ENCODE results near the gene AMPD3. TPM values are rescaled to one million over a fixed set of nuclear protein-coding genes. Genes with fewer than 3 reads are reported as not detected.

AMPD3 gene
- total and polyA plus RNA-seq, 5 donors from 2014 or later, result 6.4 to 19.7 (median 7.9) TPM

DNA sequence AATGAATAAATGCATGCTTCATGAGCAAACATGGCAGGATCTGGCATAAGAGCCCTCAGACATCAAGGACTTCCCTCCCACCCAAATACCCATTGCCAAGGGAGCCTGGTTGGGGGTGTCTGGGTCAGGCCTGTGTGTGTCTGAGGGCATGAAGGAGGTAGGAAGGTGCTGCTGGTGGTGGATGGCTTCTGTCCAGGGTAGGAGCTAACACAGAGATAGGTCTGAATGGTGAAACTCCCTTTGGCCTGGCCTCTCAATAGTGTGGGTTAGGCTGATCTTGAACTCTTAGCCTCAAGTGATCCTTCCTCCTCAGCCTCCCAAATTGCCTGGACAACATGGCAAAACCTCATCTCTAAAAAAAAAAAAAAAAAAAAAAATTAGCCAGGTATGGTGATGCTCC, 2.8 kb downstream of the AMPD3 start:
- no peak for ATAC-seq (ENCODE audit: low read depth in 2 of 2)
- peaks cover 11% of the 10 kb centered on the region for H3K36me3 Mint-ChIP-seq

DNA sequence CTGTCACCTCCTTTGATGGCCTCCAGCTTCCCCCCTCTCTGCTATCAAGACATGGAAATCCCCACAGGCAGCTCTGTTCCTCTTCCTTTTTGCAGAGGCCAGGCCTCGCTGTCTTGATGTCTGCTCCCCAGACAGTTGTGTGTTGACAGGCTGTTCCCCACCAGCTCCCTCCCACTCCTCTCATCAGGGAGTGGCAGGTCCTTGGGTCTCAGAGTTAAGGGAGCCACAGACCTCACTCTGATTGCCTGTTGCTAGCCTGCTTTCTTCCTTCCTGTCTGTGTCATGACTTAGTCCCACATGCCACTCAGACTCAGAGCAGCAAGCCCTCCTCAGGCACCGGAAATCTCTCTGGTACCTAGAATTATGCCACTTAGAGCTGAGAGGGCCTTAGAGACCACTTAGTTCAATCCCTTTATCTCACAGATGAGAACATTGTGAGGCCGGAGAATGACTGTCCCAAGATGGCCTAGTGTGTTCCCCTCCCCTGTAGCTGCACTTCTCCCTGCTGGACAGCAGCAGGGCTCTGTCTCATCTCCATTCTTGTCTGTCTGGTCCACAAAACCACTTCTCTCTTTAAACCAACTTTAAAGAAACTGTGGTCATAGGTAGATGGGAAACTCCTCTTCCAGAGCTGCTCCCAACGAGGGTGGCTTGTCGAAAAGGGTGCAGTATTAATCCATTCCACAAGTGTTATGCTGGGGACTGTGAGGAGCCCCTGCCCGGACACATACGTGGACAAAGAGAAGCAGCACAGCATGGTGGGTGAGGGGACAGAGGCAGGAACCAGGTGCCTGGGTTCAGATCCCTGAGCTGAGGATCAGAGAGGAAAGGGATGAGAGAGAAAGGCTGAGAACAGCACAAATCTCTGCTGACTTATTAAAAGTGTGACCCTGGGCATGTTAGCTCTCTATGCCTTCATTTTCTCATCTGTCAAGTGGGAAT, 4.2 kb downstream of the AMPD3 start:
- H3K9me3 ChIP-seq (ENCODE audit: control insufficient read depth in 2 of 2, low read length in 2 of 2), result no peaks in the 10 kb centered on the region
- peak overlapping the region; percentile 77 for H3K4me3 ChIP-seq (ENCODE audit: low read depth, low read length)
- H3K9me3 Mint-ChIP-seq, result no peaks in the 10 kb centered on the region
- H3K27ac Mint-ChIP-seq, result peak overlapping the region; percentile 98 to 100 (median 99)
- no peaks in the 10 kb centered on the region for H3K27me3 Mint-ChIP-seq
- ATAC-seq (ENCODE audit: low read depth in 2 of 2) (peak; percentile 78 to 80), DNase-seq (peak; percentile 45 to 90 (median 61))
- peaks cover 21% of the 10 kb centered on the region for H3K36me3 Mint-ChIP-seq
- H3K36me3 ChIP-seq (ENCODE audit: control insufficient read depth, insufficient read depth, low read length), result peaks cover 32% of the 10 kb centered on the region
- peaks cover 4 to 61% (median 46%) of the 10 kb centered on the region in 4 donors for H3K4me1 Mint-ChIP-seq
- no peaks in the 10 kb centered on the region for H3K27me3 ChIP-seq (ENCODE audit: control insufficient read depth, insufficient read depth, low read length)
- H3K4me1 ChIP-seq (ENCODE audit: control insufficient read depth, insufficient read depth, low read length, poor library complexity, severe bottlenecking), result peaks cover 56% of the 10 kb centered on the region
- peak overlapping the region; percentile 80 for H3K27ac ChIP-seq (ENCODE audit: insufficient read depth, low read length, poor library complexity, severe bottlenecking)
- peak overlapping the region; percentile 72 to 93 (median 83) for H3K4me3 Mint-ChIP-seq

More for the DNA sequence above, 2.8 kb downstream of the AMPD3 start:
- H3K27me3 Mint-ChIP-seq, result peaks cover 6% of the 10 kb centered on the region
- Histone ChIP-seq H3K4me1 (ENCODE audit: control insufficient read depth, insufficient read depth, low read length, poor library complexity, severe bottlenecking) (peaks cover 56% of the 10 kb centered on the region), H3K36me3 (ENCODE audit: control insufficient read depth, insufficient read depth, low read length) (peaks cover 18% of the 10 kb centered on the region), H3K4me3 (ENCODE audit: low read depth, low read length) (peak overlapping the region; percentile 77), H3K27me3 (ENCODE audit: control insufficient read depth, insufficient read depth, low read length) (no peaks in the 10 kb centered on the region), H3K27ac (ENCODE audit: insufficient read depth, low read length, poor library complexity, severe bottlenecking) (peak overlapping the region; percentile 63), H3K9me3 (ENCODE audit: control insufficient read depth in 2 of 2, low read length in 2 of 2) (no peaks in the 10 kb centered on the region)
- no peak for DNase-seq
- H3K27ac Mint-ChIP-seq, result peak overlapping the region; percentile 98 to 99 (median 98)
- H3K4me1 Mint-ChIP-seq, result peaks cover 4 to 73% (median 53%) of the 10 kb centered on the region in 4 donors
- H3K4me3 Mint-ChIP-seq, result peak overlapping the region; percentile 56 to 90 (median 80)
- no peaks in the 10 kb centered on the region for H3K9me3 Mint-ChIP-seq

DNA sequence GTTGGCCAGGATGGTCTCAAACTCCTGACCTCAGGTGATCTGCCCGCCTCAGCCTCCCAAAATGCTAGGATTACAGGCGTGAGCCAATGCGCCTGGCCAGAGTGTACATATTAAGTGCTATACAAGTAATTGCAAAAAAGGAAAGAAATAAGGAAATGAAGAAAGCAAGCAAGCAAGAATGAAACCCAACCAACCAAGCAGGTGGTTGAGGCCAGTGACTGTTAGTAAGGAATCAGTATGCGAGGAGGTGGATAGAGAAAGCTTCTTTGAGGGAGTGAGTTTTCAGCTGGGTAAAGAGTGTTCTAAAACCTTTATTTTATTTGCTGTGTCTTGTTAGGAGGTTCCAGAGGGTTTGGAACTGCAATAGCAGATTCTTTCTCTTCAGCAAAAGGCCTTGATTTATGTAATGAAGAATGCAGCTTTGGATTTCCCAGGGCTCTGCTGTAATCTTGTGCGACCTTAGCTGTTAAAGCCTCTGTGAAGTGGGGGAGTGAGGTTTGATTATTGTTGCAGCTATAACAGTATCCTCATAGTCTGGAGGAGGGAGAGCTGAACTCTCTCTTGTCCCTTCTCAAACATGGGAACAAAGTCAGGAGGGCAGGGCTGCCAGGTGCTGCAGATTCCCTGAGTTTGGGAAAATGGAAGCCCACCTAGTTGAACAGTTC, 5.7 kb downstream of the AMPD3 start:
- Histone ChIP-seq H3K4me3 (ENCODE audit: low read depth, low read length) (no peak overlapping the region), H3K27ac (ENCODE audit: insufficient read depth, low read length, poor library complexity, severe bottlenecking) (peak overlapping the region; percentile 10), H3K27me3 (ENCODE audit: control insufficient read depth, insufficient read depth, low read length) (no peaks in the 10 kb centered on the region), H3K4me1 (ENCODE audit: control insufficient read depth, insufficient read depth, low read length, poor library complexity, severe bottlenecking) (peaks cover 46% of the 10 kb centered on the region), H3K9me3 (ENCODE audit: control insufficient read depth in 2 of 2, low read length in 2 of 2) (no peaks in the 10 kb centered on the region), H3K36me3 (ENCODE audit: control insufficient read depth, insufficient read depth, low read length) (peaks cover 38% of the 10 kb centered on the region)
- Mint-ChIP-seq H3K36me3 (peaks cover 29% of the 10 kb centered on the region), H3K27me3 (no peaks in the 10 kb centered on the region), H3K4me1 (peaks cover 10 to 51% (median 39%) of the 10 kb centered on the region in 4 donors), H3K4me3 (no peak overlapping the region), H3K9me3 (no peaks in the 10 kb centered on the region), H3K27ac (peak overlapping the region in 2 of 3 donors; percentile 76 to 85)
- ATAC-seq (ENCODE audit: low read depth in 2 of 2) (no peak), DNase-seq (no peak)

DNA sequence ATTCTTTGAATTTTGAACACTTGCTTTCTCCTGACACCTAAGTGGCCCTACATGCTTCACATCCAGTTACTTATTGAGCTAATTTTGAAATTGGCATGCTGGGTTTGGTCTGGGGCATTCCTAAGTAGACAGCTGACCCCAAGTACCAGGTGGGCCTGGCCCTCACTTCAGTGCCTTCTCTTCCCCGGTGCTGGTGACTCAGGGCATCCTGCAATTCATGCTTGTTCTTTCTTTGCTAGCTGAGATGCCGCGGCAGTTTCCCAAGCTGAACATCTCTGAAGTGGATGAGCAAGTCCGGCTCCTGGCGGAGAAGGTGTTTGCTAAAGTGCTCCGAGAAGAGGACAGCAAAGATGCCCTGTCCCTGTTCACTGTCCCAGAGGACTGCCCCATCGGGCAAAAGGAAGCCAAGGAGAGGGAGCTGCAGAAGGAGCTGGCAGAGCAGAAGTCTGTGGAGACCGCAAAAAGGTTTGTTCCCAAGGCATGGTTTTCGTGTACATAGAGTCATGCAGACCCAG, 6.3 kb downstream of the AMPD3 start:
- H3K4me1 Mint-ChIP-seq, result peaks cover 10 to 45% (median 35%) of the 10 kb centered on the region in 4 donors
- ATAC-seq (ENCODE audit: low read depth in 2 of 2) (no peak), DNase-seq (no peak)
- H3K27ac Mint-ChIP-seq, result peak overlapping the region in 1 of 3 donors; percentile 67
- Histone ChIP-seq H3K27ac (ENCODE audit: insufficient read depth, low read length, poor library complexity, severe bottlenecking) (no peak overlapping the region), H3K4me3 (ENCODE audit: low read depth, low read length) (no peak overlapping the region), H3K9me3 (ENCODE audit: control insufficient read depth in 2 of 2, low read length in 2 of 2) (no peaks in the 10 kb centered on the region), H3K4me1 (ENCODE audit: control insufficient read depth, insufficient read depth, low read length, poor library complexity, severe bottlenecking) (peaks cover 40% of the 10 kb centered on the region), H3K36me3 (ENCODE audit: control insufficient read depth, insufficient read depth, low read length) (peaks cover 38% of the 10 kb centered on the region), H3K27me3 (ENCODE audit: control insufficient read depth, insufficient read depth, low read length) (no peaks in the 10 kb centered on the region)
- no peaks in the 10 kb centered on the region for H3K27me3 Mint-ChIP-seq
- no peak overlapping the region for H3K4me3 Mint-ChIP-seq
- peaks cover 29% of the 10 kb centered on the region for H3K36me3 Mint-ChIP-seq
- no peaks in the 10 kb centered on the region for H3K9me3 Mint-ChIP-seq

DNA sequence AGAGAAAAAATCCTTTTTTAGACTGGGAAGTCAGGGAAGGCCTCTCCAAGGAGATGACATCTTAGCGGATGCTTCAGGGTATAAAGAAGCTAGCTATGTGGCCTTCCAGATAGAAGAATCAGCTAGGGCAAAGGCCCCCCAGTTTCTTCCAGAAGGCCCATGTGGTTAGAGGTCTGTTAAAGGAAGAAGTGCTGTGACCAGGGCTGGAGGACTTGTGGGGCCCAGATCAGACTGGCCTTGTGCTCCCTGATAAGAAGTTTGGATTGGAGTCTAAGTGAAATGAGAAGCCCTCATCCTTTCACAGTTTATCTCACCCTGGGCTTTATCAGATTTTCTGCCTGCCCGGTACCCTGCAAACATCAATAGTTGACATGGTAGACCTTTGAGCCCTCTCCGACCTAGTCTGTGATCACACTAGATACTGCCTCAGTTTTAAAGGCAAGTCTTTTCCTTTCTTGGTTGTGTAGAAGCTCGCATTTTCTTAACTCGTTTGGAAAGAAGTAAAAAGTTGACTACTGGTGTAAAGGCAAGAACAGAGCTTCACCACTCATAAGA, 7.8 kb downstream of the AMPD3 start:
- DNase-seq (no peak), ATAC-seq (ENCODE audit: low read depth in 2 of 2) (no peak)
- peaks cover 38% of the 10 kb centered on the region for H3K36me3 ChIP-seq (ENCODE audit: control insufficient read depth, insufficient read depth, low read length)
- H3K4me1 ChIP-seq (ENCODE audit: control insufficient read depth, insufficient read depth, low read length, poor library complexity, severe bottlenecking), result peaks cover 25% of the 10 kb centered on the region
- H3K9me3 ChIP-seq (ENCODE audit: control insufficient read depth in 2 of 2, low read length in 2 of 2), result no peaks in the 10 kb centered on the region
- Mint-ChIP-seq H3K27ac (no peak overlapping the region), H3K9me3 (peaks cover 0 to 1% (median 0%) of the 10 kb centered on the region in 7 donors), H3K36me3 (peaks cover 38% of the 10 kb centered on the region), H3K27me3 (no peaks in the 10 kb centered on the region), H3K4me1 (peaks cover 6 to 32% (median 23%) of the 10 kb centered on the region in 4 donors), H3K4me3 (no peak overlapping the region)
- no peaks in the 10 kb centered on the region for H3K27me3 ChIP-seq (ENCODE audit: control insufficient read depth, insufficient read depth, low read length)
- no peak overlapping the region for H3K4me3 ChIP-seq (ENCODE audit: low read depth, low read length)
- H3K27ac ChIP-seq (ENCODE audit: insufficient read depth, low read length, poor library complexity, severe bottlenecking), result no peak overlapping the region

DNA sequence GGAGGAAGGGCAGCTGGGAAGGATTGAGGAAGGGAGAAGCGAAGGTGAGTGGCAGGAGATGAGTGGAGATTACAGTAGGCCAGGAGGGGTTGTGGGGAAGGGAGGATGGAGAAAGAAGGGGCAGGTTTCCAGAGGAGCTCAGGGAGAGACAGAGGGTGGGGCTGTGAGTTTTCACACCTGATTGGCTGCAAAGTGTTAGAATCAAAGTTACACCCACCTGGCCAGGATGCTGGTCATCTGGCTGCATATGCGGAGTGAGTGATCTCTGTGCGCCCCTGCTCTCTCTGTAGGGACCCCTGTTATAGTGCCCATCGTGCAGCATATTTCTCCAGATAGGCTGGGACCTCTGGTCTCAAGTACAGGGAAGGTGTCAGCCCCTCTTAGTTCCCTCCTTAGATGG, 18.3 kb downstream of the AMPD3 start:
- H3K4me1 ChIP-seq (ENCODE audit: control insufficient read depth, insufficient read depth, low read length, poor library complexity, severe bottlenecking), result no peaks in the 10 kb centered on the region
- H3K36me3 ChIP-seq (ENCODE audit: control insufficient read depth, insufficient read depth, low read length), result peaks cover 21% of the 10 kb centered on the region
- H3K4me1 Mint-ChIP-seq, result peaks cover 5 to 21% (median 11%) of the 10 kb centered on the region in 4 donors
- H3K27ac ChIP-seq (ENCODE audit: insufficient read depth, low read length, poor library complexity, severe bottlenecking), result no peak overlapping the region
- H3K4me3 ChIP-seq (ENCODE audit: low read depth, low read length), result no peak overlapping the region
- H3K9me3 Mint-ChIP-seq, result peaks cover 0 to 4% (median 0%) of the 10 kb centered on the region in 7 donors
- H3K27ac Mint-ChIP-seq, result peak overlapping the region in 1 of 3 donors; percentile 72
- ATAC-seq (ENCODE audit: low read depth in 2 of 2) (no peak), DNase-seq (no peak)
- H3K36me3 Mint-ChIP-seq, result peaks cover 24% of the 10 kb centered on the region
- no peaks in the 10 kb centered on the region for H3K27me3 ChIP-seq (ENCODE audit: control insufficient read depth, insufficient read depth, low read length)
- H3K4me3 Mint-ChIP-seq, result no peak overlapping the region
- H3K9me3 ChIP-seq (ENCODE audit: control insufficient read depth in 2 of 2, low read length in 2 of 2), result no peaks in the 10 kb centered on the region
- H3K27me3 Mint-ChIP-seq, result no peaks in the 10 kb centered on the region

DNA sequence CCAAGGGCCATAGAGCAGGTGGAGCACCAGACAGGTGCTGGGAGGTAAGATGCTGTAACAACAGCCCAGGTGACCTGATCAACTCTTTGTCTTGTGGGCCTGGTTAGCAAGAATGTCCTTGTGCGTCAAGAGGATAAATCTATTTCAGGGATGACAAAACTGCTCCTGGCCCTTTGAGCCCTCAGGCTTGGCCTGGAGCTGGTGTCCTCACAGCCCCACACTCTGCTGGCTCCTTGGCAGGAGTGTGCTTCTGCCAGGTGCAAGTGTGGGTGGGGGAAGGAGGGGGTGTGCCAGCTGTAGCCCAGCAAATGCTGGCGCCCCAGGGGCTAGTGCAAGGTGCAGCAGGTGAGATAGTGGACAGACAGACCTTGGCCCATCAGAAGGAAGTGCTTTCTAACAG, 19.5 kb downstream of the AMPD3 start:
- Histone ChIP-seq H3K4me3 (ENCODE audit: low read depth, low read length) (no peak overlapping the region), H3K36me3 (ENCODE audit: control insufficient read depth, insufficient read depth, low read length) (peaks cover 32% of the 10 kb centered on the region), H3K27ac (ENCODE audit: insufficient read depth, low read length, poor library complexity, severe bottlenecking) (no peak overlapping the region), H3K9me3 (ENCODE audit: control insufficient read depth in 2 of 2, low read length in 2 of 2) (no peaks in the 10 kb centered on the region), H3K27me3 (ENCODE audit: control insufficient read depth, insufficient read depth, low read length) (no peaks in the 10 kb centered on the region), H3K4me1 (ENCODE audit: control insufficient read depth, insufficient read depth, low read length, poor library complexity, severe bottlenecking) (no peaks in the 10 kb centered on the region)
- Mint-ChIP-seq H3K4me3 (no peak overlapping the region), H3K27ac (peak overlapping the region in 1 of 3 donors; percentile 72), H3K9me3 (peaks cover 0 to 4% (median 0%) of the 10 kb centered on the region in 7 donors), H3K36me3 (peaks cover 27% of the 10 kb centered on the region), H3K27me3 (no peaks in the 10 kb centered on the region), H3K4me1 (peaks cover 0 to 23% (median 12%) of the 10 kb centered on the region in 4 donors)
- DNase-seq, result no peak
- ATAC-seq (ENCODE audit: low read depth in 2 of 2), result no peak

Measured in CD4-positive, CD25-positive, alpha-beta regulatory T cell (primary cell).